HEK293 (cell line): Measurements from ENCODE around the gene ENO3.
A peak's percentile ranks its signal among the peaks of the same experiment; 100 is the strongest.

Source experiments
- CTCF ChIA-PET: fragments of 350-600 bp; formaldehyde crosslinking; extraction: SDS; loops from one replicate; lab custom pipeline; 2021; ENCODE audit warnings: antibody characterized with exemption; lab: Yijun Ruan, JAX
- POLR2A ChIA-PET: fragments of 300-600 bp; formaldehyde crosslinking; extraction: SDS; loops from one replicate; lab custom pipeline; 2020; ENCODE audit warnings: antibody characterized with exemption, inconsistent platforms; lab: Yijun Ruan, JAX
- H3K27ac ChIP-seq: fragments of 200-500 bp; sonication (Bioruptor generic); 2 replicates; pipeline ENCODE4 v1.5.1; 2014; ENCODE audit warnings: low read depth, low read length, control low read depth, inconsistent platforms; ENCODE audit errors: extremely low read depth
- H3K36me3 ChIP-seq, 2 experiments: fragments of 200-500 bp in 1 of 2; sonication (Bioruptor generic) in 1 of 2; 1 replicate in 1 of 2; 2 replicates in 1 of 2; pipeline ENCODE4 v1.5.1; 2014 to 2017; ENCODE audit warnings: inconsistent platforms in 2 of 2, low read length in 2 of 2; ENCODE audit not compliant: control insufficient read depth in 2 of 2, insufficient read depth in 1 of 2
- H3K4me1 ChIP-seq: fragments of 200-500 bp; sonication (Bioruptor generic); 2 replicates; pipeline ENCODE4 v1.5.1; 2014; ENCODE audit warnings: mild to moderate bottlenecking, low read length, inconsistent platforms; ENCODE audit not compliant: control insufficient read depth, insufficient read depth
- H3K4me3 ChIP-seq: 2 replicates; pipeline ENCODE4 v1.5.1; 2011; ENCODE audit warnings: low read depth, mild to moderate bottlenecking, control low read depth, low read length, moderate library complexity
- H3K9me3 ChIP-seq: fragments of 200-500 bp; sonication (Bioruptor generic); 2 replicates; pipeline ENCODE4 v1.5.1; 2014; ENCODE audit warnings: low read depth, low read length, inconsistent platforms; ENCODE audit not compliant: control insufficient read depth, insufficient read depth
- GLIS1 ChIP-seq: fragments of 450-650 bp; formaldehyde crosslinking; IDR thresholded peaks from 2 replicates; pipeline ENCODE4 v1.5.1; 2016; ENCODE audit warnings: missing biosample characterization, missing genetic modification characterization
- MYNN ChIP-seq: fragments of 450-650 bp; formaldehyde crosslinking; IDR thresholded peaks from 2 replicates; pipeline ENCODE4 v1.5.1; 2016; ENCODE audit warnings: missing biosample characterization, missing genetic modification characterization, borderline replicate concordance
- MZF1 ChIP-seq: fragments of 450-650 bp; formaldehyde crosslinking; IDR thresholded peaks from 2 replicates; pipeline ENCODE4 v1.5.1; 2017; ENCODE audit warnings: missing biosample characterization, missing genetic modification characterization, borderline replicate concordance
- RBAK ChIP-seq: fragments of 450-650 bp; formaldehyde crosslinking; IDR thresholded peaks from 2 replicates; pipeline ENCODE4 v1.5.1; 2016; ENCODE audit warnings: missing biosample characterization, missing genetic modification characterization
- SCRT2 ChIP-seq: fragments of 450-650 bp; formaldehyde crosslinking; IDR thresholded peaks from 2 replicates; pipeline ENCODE4 v1.5.1; 2016; ENCODE audit warnings: missing biosample characterization, missing genetic modification characterization
- SP7 ChIP-seq: fragments of 450-650 bp; formaldehyde crosslinking; IDR thresholded peaks from 2 replicates; pipeline ENCODE4 v1.5.1; 2016; ENCODE audit warnings: missing biosample characterization, missing genetic modification characterization
- YY1 ChIP-seq: fragments of 450-650 bp; formaldehyde crosslinking; IDR thresholded peaks from 2 replicates; pipeline ENCODE4 v1.5.1; 2018; ENCODE audit warnings: missing biosample characterization, missing genetic modification characterization
- ZBTB17 ChIP-seq: fragments of 450-650 bp; formaldehyde crosslinking; IDR thresholded peaks from 2 replicates; pipeline ENCODE4 v1.5.1; 2016; ENCODE audit warnings: missing biosample characterization, missing genetic modification characterization
- ZBTB21 ChIP-seq: fragments of 450-650 bp; formaldehyde crosslinking; IDR thresholded peaks from 2 replicates; pipeline ENCODE4 v1.5.1; 2017; ENCODE audit warnings: missing biosample characterization, missing genetic modification characterization
- ZNF10 ChIP-seq: fragments of 450-650 bp; formaldehyde crosslinking; IDR thresholded peaks from 2 replicates; pipeline ENCODE4 v1.5.1; 2017; ENCODE audit warnings: missing biosample characterization, missing genetic modification characterization
- ZNF112 ChIP-seq: fragments of 450-650 bp; formaldehyde crosslinking; IDR thresholded peaks from 2 replicates; pipeline ENCODE4 v1.5.0; 2017; ENCODE audit warnings: missing biosample characterization, missing genetic modification characterization
- ZNF2 ChIP-seq: fragments of 450-650 bp; formaldehyde crosslinking; IDR thresholded peaks from 2 replicates; pipeline ENCODE4 v1.5.1; 2016; ENCODE audit warnings: missing biosample characterization, missing genetic modification characterization
- ZNF366 ChIP-seq: fragments of 450-650 bp; formaldehyde crosslinking; conservative IDR thresholded peaks from 2 replicates; pipeline ENCODE4 v1.5.1; 2016; ENCODE audit warnings: missing biosample characterization, missing genetic modification characterization
- ZNF600 ChIP-seq: fragments of 450-650 bp; formaldehyde crosslinking; IDR thresholded peaks from 2 replicates; pipeline ENCODE4 v1.5.1; 2016; ENCODE audit warnings: missing biosample characterization, missing genetic modification characterization
- ZNF777 ChIP-seq: fragments of 450-650 bp; formaldehyde crosslinking; IDR thresholded peaks from 2 replicates; pipeline ENCODE4 v1.5.1; 2017; ENCODE audit warnings: missing biosample characterization, missing genetic modification characterization, borderline replicate concordance
- TF ChIP-seq, protein P1 (sequence below): fragments of 450-650 bp; formaldehyde crosslinking; IDR thresholded peaks from 2 replicates; pipeline ENCODE4 v1.5.1; 2016; ENCODE audit warnings: missing biosample characterization, missing genetic modification characterization
- TF ChIP-seq, protein P2 (sequence below): fragments of 450-650 bp; formaldehyde crosslinking; IDR thresholded peaks from 2 replicates; pipeline ENCODE4 v1.5.1; 2016; ENCODE audit warnings: missing biosample characterization, missing genetic modification characterization
- TF ChIP-seq, protein P3 (sequence below): fragments of 450-650 bp; formaldehyde crosslinking; IDR thresholded peaks from 2 replicates; pipeline ENCODE4 v1.5.1; 2016; ENCODE audit warnings: missing biosample characterization, missing genetic modification characterization, borderline replicate concordance

ENO3 gene

DNA sequence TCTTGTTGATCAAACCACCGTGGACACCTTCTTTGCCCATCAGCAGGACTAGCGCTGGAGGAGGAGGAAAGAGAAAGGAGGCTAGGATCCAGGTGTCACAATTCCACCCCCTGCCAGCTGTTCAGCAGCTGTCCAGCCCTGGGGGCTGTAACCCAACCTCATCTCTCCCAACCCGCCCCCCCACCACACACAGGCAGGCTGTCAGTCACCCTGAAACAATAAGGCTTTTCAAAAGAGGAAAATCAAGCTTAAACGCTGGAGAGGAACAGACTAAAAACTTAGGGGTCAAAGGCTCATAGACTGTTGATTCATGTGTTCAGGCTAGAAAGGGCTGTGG, 5.0 kb upstream of the ENO3 start:
- CTCF ChIA-PET, result interaction anchor here (0.6 to 2.5 kb wide), 6 partner anchors 37 to 264 kb away, joined by 3 to 11 read pairs (median 4); partner anchors contain the start of genes CAMTA2 and CHRNE
- peaks cover 38 to 60% of the 10 kb centered on the region in 2 experiments for H3K36me3 ChIP-seq

DNA sequence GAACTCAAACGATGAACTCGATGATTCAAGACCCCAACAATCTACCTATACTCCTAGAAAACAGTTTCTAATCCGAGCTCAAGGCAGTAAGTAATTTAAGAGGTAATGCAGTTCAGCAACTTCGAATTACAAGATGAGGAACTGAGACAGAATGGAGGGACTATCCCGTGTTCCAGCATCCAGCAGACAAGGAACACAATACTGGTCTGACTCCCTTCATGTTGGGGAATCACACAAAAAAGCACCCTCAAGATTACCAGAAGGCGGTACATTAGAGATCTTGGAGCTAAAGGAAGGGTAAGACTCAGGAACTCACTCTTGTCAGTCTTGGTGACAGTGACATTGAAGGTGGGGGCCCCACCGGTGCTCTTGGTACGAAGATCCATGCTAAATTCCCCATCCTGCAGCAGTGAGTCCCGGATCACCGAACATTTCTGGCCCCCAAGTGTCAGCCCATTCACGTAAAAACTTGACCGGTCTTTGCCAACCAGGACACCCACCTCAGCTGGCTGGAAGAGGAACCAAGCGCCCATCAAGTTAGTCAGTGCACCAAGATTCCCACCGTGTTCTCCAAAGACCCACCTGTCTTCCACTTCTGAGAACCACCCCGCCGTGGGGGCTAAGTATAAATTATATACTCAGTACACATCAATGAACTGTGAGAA, 4.5 kb upstream of the ENO3 start:
- POLR2A ChIA-PET, result interaction anchor here (0.6 to 17.9 kb wide), 8 partner anchors 9 to 381 kb away, joined by 3 to 358 read pairs (median 4); partner anchors contain the start of genes INCA1, KIF1C and SPAG7
- H3K4me3 ChIP-seq, result peak overlapping the region; percentile 97
- H3K36me3 ChIP-seq, result peaks cover 38 to 57% of the 10 kb centered on the region in 2 experiments
- no peaks in the 10 kb centered on the region for H3K9me3 ChIP-seq
- TF ChIP-seq SCRT2 (tag by site-specific recombination) (no peak), ZNF366 (tag by site-specific recombination) (0 out of 2 replicates have a peak, but pooled peaks have one; percentile 11), MZF1 (tag by site-specific recombination) (peak; percentile 21; the same call in 1 of the 2 replicates), ZNF2 (tag by site-specific recombination) (0 out of 2 replicates have a peak, but pooled peaks have one; percentile 15), ZBTB17 (peak; percentile 45), MYNN (tag by site-specific recombination) (no peak), ZNF600 (tag by site-specific recombination) (peak; percentile 68), ZNF112 (tag by site-specific recombination) (no peak), SP7 (no peak)
- TF ChIP-seq, protein P1, sequence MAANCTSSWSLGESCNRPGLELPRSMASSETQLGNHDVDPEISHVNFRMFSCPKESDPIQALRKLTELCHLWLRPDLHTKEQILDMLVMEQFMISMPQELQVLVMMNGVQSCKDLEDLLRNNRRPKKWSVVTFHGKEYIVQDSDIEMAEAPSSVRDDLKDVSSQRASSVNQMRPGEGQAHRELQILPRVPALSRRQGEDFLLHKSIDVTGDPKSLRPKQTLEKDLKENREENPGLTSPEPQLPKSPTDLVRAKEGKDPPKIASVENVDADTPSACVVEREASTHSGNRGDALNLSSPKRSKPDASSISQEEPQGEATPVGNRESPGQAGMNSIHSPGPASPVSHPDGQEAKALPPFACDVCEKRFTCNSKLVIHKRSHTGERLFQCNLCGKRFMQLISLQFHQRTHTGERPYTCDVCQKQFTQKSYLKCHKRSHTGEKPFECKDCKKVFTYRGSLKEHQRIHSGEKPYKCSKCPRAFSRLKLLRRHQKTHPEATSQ (tag by site-specific recombination), result no peak
- peaks cover 22% of the 10 kb centered on the region for H3K4me1 ChIP-seq
- CTCF ChIA-PET, result interaction anchor here (0.6 to 2.5 kb wide), 5 partner anchors 37 to 265 kb away, joined by 3 to 11 read pairs (median 4); partner anchors contain the start of genes CAMTA2 and CHRNE
- H3K27ac ChIP-seq, result peak overlapping the region; percentile 99

More for the DNA sequence above, 5.0 kb upstream of the ENO3 start:
- H3K4me3 ChIP-seq, result no peak overlapping the region
- TF ChIP-seq YY1 (tag by site-specific recombination), result no peak
- TF ChIP-seq, protein P2, sequence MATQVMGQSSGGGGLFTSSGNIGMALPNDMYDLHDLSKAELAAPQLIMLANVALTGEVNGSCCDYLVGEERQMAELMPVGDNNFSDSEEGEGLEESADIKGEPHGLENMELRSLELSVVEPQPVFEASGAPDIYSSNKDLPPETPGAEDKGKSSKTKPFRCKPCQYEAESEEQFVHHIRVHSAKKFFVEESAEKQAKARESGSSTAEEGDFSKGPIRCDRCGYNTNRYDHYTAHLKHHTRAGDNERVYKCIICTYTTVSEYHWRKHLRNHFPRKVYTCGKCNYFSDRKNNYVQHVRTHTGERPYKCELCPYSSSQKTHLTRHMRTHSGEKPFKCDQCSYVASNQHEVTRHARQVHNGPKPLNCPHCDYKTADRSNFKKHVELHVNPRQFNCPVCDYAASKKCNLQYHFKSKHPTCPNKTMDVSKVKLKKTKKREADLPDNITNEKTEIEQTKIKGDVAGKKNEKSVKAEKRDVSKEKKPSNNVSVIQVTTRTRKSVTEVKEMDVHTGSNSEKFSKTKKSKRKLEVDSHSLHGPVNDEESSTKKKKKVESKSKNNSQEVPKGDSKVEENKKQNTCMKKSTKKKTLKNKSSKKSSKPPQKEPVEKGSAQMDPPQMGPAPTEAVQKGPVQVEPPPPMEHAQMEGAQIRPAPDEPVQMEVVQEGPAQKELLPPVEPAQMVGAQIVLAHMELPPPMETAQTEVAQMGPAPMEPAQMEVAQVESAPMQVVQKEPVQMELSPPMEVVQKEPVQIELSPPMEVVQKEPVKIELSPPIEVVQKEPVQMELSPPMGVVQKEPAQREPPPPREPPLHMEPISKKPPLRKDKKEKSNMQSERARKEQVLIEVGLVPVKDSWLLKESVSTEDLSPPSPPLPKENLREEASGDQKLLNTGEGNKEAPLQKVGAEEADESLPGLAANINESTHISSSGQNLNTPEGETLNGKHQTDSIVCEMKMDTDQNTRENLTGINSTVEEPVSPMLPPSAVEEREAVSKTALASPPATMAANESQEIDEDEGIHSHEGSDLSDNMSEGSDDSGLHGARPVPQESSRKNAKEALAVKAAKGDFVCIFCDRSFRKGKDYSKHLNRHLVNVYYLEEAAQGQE, result peak; percentile 65; the same call in 1 of the 2 replicates
- TF ChIP-seq ZNF10, result no peak
- no peak for TF ChIP-seq ZNF777
- no peak for TF ChIP-seq ZBTB21 (tag by site-specific recombination)
- TF ChIP-seq MZF1 (tag by site-specific recombination), result no peak
- TF ChIP-seq, protein P3, sequence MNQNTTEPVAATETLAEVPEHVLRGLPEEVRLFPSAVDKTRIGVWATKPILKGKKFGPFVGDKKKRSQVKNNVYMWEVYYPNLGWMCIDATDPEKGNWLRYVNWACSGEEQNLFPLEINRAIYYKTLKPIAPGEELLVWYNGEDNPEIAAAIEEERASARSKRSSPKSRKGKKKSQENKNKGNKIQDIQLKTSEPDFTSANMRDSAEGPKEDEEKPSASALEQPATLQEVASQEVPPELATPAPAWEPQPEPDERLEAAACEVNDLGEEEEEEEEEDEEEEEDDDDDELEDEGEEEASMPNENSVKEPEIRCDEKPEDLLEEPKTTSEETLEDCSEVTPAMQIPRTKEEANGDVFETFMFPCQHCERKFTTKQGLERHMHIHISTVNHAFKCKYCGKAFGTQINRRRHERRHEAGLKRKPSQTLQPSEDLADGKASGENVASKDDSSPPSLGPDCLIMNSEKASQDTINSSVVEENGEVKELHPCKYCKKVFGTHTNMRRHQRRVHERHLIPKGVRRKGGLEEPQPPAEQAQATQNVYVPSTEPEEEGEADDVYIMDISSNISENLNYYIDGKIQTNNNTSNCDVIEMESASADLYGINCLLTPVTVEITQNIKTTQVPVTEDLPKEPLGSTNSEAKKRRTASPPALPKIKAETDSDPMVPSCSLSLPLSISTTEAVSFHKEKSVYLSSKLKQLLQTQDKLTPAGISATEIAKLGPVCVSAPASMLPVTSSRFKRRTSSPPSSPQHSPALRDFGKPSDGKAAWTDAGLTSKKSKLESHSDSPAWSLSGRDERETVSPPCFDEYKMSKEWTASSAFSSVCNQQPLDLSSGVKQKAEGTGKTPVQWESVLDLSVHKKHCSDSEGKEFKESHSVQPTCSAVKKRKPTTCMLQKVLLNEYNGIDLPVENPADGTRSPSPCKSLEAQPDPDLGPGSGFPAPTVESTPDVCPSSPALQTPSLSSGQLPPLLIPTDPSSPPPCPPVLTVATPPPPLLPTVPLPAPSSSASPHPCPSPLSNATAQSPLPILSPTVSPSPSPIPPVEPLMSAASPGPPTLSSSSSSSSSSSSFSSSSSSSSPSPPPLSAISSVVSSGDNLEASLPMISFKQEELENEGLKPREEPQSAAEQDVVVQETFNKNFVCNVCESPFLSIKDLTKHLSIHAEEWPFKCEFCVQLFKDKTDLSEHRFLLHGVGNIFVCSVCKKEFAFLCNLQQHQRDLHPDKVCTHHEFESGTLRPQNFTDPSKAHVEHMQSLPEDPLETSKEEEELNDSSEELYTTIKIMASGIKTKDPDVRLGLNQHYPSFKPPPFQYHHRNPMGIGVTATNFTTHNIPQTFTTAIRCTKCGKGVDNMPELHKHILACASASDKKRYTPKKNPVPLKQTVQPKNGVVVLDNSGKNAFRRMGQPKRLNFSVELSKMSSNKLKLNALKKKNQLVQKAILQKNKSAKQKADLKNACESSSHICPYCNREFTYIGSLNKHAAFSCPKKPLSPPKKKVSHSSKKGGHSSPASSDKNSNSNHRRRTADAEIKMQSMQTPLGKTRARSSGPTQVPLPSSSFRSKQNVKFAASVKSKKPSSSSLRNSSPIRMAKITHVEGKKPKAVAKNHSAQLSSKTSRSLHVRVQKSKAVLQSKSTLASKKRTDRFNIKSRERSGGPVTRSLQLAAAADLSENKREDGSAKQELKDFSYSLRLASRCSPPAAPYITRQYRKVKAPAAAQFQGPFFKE (tag by site-specific recombination), result no peak
- no peak for TF ChIP-seq ZBTB17
- TF ChIP-seq GLIS1 (tag by site-specific recombination), result peak; percentile 14; the same call in 1 of the 2 replicates
- no peak for TF ChIP-seq RBAK
- TF ChIP-seq, all 188 proteins: peak for 2
- POLR2A ChIA-PET, result interaction anchor here (0.6 to 17.9 kb wide), 6 partner anchors 12 to 381 kb away, joined by 3 to 358 read pairs (median 4); partner anchors contain the start of gene SPAG7
- H3K27ac ChIP-seq, result peak overlapping the region; percentile 99
- peaks cover 24% of the 10 kb centered on the region for H3K4me1 ChIP-seq
- H3K9me3 ChIP-seq, result no peaks in the 10 kb centered on the region
